NCI-H1694 treated with DMSO at 0.1 percent for 48 hours (cell line): ENCODE results near the gene SPNS1.
"Not testable (repeated sequence)": the region's sequence is repeated elsewhere in the genome, so short reads cannot be mapped to it uniquely, and the experiment has no call there.

Experiments used
- DNase-seq: peaks from one replicate; lab custom pipeline; 2025; lab: John Stamatoyannopoulos, UW

The SPNS1 gene

GRCh38 chr16:28974437-28975157 is at the start of gene SPNS1:
TSS of gene SPNS1 (plus strand) at chr16:28974778. CDS start at chr16:28975152, 374 bp downstream.
- peak; percentile 85 for DNase-seq

- peak; percentile 22 for DNase-seq
These were observed 49.0 kb upstream of the SPNS1 start for GRCh38 chr16:28925386-28926228.

GRCh38 chr16:28926284-28926683 is 48.3 kb upstream of the SPNS1 start:
- not testable (repeated sequence) for DNase-seq

GRCh38 chr16:28927815-28928214 is 46.8 kb upstream of the SPNS1 start:
- DNase-seq: no peak

GRCh38 chr16:28930203-28930602 is 44.4 kb upstream of the SPNS1 start:
- DNase-seq: no peak

- DNase-seq: no peak
These were observed 43.9 kb upstream of the SPNS1 start for GRCh38 chr16:28930652-28931051.

GRCh38 chr16:28931801-28932225 is 42.8 kb upstream of the SPNS1 start, which contains the start of gene CD19:
TSS of gene CD19 (plus strand) at chr16:28931971. CDS start at chr16:28932001, 30 bp downstream.
- no peak for DNase-seq

- DNase-seq: no peak
These were observed 42.0 kb upstream of the SPNS1 start for GRCh38 chr16:28932339-28933141.

- DNase-seq: no peak
These were observed 41.4 kb upstream of the SPNS1 start for GRCh38 chr16:28933171-28933570.

GRCh38 chr16:28935346-28935745 is 39.2 kb upstream of the SPNS1 start:
- no peak for DNase-seq

- no peak for DNase-seq
These were observed 38.4 kb upstream of the SPNS1 start for GRCh38 chr16:28935924-28936783.

GRCh38 chr16:28936784-28937155 is 37.8 kb upstream of the SPNS1 start:
- no peak for DNase-seq

GRCh38 chr16:28937222-28937876 is 37.2 kb upstream of the SPNS1 start:
- no peak for DNase-seq

GRCh38 chr16:28938721-28939120 is 35.9 kb upstream of the SPNS1 start:
- DNase-seq: no peak

- DNase-seq: not testable (repeated sequence)
These were observed 34.8 kb upstream of the SPNS1 start for GRCh38 chr16:28939825-28940224.

- DNase-seq: no peak
These were observed 31.3 kb upstream of the SPNS1 start for GRCh38 chr16:28943281-28943680.

GRCh38 chr16:28946681-28947080 is 27.9 kb upstream of the SPNS1 start:
- no peak for DNase-seq

- peak; percentile 98 for DNase-seq
These were observed 23.7 kb upstream of the SPNS1 start, which contains the start of gene NFATC2IP for GRCh38 chr16:28950648-28951409. TSS of gene NFATC2IP (plus strand) at chr16:28950937. CDS start at chr16:28951012, 75 bp downstream.

- DNase-seq: no peak
These were observed 23.1 kb upstream of the SPNS1 start for GRCh38 chr16:28951410-28951943.

GRCh38 chr16:28958216-28958615 is 16.4 kb upstream of the SPNS1 start:
- no peak for DNase-seq
